ENCODE results near the gene THY1.
"Not testable (repeated sequence)": the region's sequence is repeated elsewhere in the genome, so short reads cannot be mapped to it uniquely, and the experiment has no call there.

THY1 gene

DNA sequence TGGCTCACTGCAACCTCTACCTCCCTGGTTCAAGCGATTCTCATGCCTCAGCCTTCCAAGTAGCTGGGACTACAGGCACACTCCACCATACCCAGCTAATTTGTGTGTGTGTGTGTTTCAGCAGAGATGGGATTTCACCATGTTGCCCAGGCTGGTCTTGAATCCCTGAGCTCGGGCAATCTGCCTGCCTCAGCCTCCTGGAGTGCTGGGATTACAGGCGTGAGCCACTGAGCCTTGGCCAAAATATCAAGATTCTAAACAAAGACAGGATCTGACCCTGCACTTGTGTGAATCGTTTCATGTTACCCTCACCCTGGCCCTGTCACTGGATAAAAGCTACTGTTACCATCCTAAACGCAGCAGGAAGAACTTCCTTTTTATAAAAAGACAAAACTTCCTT is 15.6 kb upstream of the THY1 start:
- Histone ChIP-seq H3K4me3 (ENCODE audit: low read depth in 1 of 2, low read length in 1 of 2) (no peak overlapping the region), H3K9me3 (no peaks in the 10 kb centered on the region), H3K27me3 (peaks cover 5% of the 10 kb centered on the region), H3K36me3 (no peaks in the 10 kb centered on the region), H3K4me1 (ENCODE audit: control insufficient read depth in 1 of 2, insufficient read depth in 1 of 2, low read depth in 1 of 2, low read length in 1 of 2) (no peaks in the 10 kb centered on the region), H3K27ac (no peak overlapping the region)
- TF ChIP-seq CTCF (IDR thresholded peaks at IDR 0.05): no peak

- H3K36me3 ChIP-seq; H3K4me1 ChIP-seq (ENCODE audit: control insufficient read depth in 1 of 2, insufficient read depth in 1 of 2, low read depth in 1 of 2, low read length in 1 of 2); H3K27ac ChIP-seq; H3K9me3 ChIP-seq; H3K4me3 ChIP-seq (ENCODE audit: low read depth in 1 of 2, low read length in 1 of 2): not testable (repeated sequence)
- H3K27me3 ChIP-seq: peaks cover 12% of the 10 kb centered on the region
Measured at GRCh38 chr11:119437521-119437920, 14.5 kb upstream of the THY1 start.

GRCh38 chr11:119436711-119437110 is 13.7 kb upstream of the THY1 start:
- H3K4me1 ChIP-seq (ENCODE audit: control insufficient read depth in 1 of 2, insufficient read depth in 1 of 2, low read depth in 1 of 2, low read length in 1 of 2): no peaks in the 10 kb centered on the region
- H3K4me3 ChIP-seq (ENCODE audit: low read depth in 1 of 2, low read length in 1 of 2): no peak overlapping the region
- peaks cover 12% of the 10 kb centered on the region for H3K27me3 ChIP-seq
- no peak overlapping the region for H3K27ac ChIP-seq
- no peaks in the 10 kb centered on the region for H3K9me3 ChIP-seq
- H3K36me3 ChIP-seq: no peaks in the 10 kb centered on the region
- TF ChIP-seq CTCF (IDR thresholded peaks at IDR 0.05): no peak

DNA sequence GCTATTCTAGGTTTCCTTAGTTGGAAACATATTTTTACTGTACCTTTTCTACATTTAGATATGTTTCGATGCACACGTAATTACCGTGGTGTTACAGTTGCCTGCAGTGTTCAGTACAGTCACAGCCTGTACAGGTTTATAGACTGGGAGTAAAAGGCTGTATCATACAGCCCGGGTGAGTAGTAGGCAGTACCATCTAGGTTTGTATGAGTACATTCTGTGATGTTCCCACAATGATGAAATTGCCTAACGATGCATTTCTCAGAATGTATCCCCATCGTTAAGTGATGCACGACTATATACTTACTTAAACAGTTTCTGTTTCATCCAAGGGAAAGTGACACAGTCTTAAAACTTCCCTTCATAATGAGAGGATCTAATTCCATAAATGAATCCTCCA is 13.1 kb upstream of the THY1 start:
- Histone ChIP-seq H3K4me1 (ENCODE audit: control insufficient read depth in 1 of 2, insufficient read depth in 1 of 2, low read depth in 1 of 2, low read length in 1 of 2) (no peaks in the 10 kb centered on the region), H3K36me3 (no peaks in the 10 kb centered on the region), H3K27ac (no peak overlapping the region), H3K27me3 (peaks cover 14% of the 10 kb centered on the region), H3K9me3 (no peaks in the 10 kb centered on the region), H3K4me3 (ENCODE audit: low read depth in 1 of 2, low read length in 1 of 2) (no peak overlapping the region)
- TF ChIP-seq CTCF (IDR thresholded peaks at IDR 0.05): no peak

DNA sequence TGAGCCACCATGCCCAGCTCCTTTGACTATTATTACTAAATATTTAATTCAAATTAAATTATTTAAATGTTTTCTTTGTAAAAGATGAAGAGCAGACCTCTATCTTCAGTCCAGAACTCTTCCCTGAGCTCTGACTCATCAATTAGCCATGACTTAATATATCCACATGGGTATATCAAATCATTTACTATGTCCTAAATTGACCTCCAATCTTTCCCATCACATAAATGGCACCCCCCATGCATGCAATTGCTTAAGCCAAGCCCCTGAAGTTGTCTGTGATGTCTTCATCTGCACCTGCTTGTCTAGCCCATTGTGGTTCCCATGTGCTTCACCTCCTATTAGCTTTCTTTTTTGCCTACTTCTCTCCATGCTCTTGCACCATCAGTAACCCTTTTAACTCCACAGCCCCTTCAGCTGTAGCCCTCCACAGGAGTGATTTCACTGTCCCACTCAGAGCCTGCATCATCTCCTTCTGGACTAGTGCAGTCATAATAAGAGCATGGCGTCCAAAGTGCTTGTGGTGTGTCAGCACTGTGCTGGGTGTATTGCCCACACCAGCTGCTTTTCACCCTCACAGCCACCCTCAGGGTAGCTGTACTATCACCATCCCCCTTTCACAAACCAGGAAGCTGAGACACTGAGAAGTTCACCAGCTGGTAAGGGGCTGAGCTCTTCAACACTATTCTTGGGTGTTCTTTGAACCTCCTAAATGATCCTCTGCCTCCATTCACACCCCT is 11.8 kb upstream of the THY1 start:
- Histone ChIP-seq H3K36me3 (no peaks in the 10 kb centered on the region), H3K4me3 (ENCODE audit: low read depth in 1 of 2, low read length in 1 of 2) (no peak overlapping the region), H3K9me3 (no peaks in the 10 kb centered on the region), H3K27ac (no peak overlapping the region), H3K27me3 (peaks cover 22% of the 10 kb centered on the region), H3K4me1 (ENCODE audit: control insufficient read depth in 1 of 2, insufficient read depth in 1 of 2, low read depth in 1 of 2, low read length in 1 of 2) (no peaks in the 10 kb centered on the region)
- TF ChIP-seq CTCF (IDR thresholded peaks at IDR 0.05): no peak

DNA sequence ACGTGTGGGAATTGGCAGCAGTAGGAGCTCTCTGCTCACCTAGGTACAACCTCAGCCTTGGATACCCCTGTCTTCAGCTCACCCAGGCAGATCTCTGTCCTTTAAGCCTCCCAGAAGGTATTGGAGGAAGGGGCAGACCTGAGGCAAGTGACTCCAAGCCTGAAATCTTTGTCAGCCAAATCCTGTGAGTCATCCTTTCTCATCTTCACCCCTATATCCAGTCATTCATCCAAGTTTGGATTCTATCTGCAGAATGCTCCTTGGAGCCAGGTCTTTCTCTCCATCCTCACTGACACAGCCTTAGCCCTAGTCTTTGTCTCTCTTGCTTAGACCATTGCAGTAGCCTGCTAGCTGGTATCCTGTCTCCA is 10.4 kb upstream of the THY1 start:
- Histone ChIP-seq H3K27ac (no peak overlapping the region), H3K36me3 (no peaks in the 10 kb centered on the region), H3K27me3 (peaks cover 24% of the 10 kb centered on the region), H3K9me3 (no peaks in the 10 kb centered on the region), H3K4me3 (ENCODE audit: low read depth in 1 of 2, low read length in 1 of 2) (no peak overlapping the region), H3K4me1 (ENCODE audit: control insufficient read depth in 1 of 2, insufficient read depth in 1 of 2, low read depth in 1 of 2, low read length in 1 of 2) (no peaks in the 10 kb centered on the region)
- no peak for TF ChIP-seq CTCF (IDR thresholded peaks at IDR 0.05)

All from neutrophil (primary cell).